NCI-H460 (cell line): ENCODE data around the gene ATXN10. TPM values are rescaled to one million over a fixed set of nuclear protein-coding genes. Genes with fewer than 3 reads are reported as not detected.

ENCODE experiments used
- DNase-seq: peaks from one replicate; pipeline ENCODE4 v3.0.0-alpha.2; 2016; ENCODE audit warnings: low read depth; ENCODE audit errors: extremely low read depth
- total RNA-seq: library from RNA; depleted of rRNA; stranded (reverse); fragments of >200 nt; shearing (Covaris generic); gene quantifications from 2 replicates; pipeline ENCODE4 v1.2.3, GENCODE V29; 2014

Gene ATXN10
- total RNA-seq, 1 experiment from 2014 or later = 42.1 TPM

DNA sequence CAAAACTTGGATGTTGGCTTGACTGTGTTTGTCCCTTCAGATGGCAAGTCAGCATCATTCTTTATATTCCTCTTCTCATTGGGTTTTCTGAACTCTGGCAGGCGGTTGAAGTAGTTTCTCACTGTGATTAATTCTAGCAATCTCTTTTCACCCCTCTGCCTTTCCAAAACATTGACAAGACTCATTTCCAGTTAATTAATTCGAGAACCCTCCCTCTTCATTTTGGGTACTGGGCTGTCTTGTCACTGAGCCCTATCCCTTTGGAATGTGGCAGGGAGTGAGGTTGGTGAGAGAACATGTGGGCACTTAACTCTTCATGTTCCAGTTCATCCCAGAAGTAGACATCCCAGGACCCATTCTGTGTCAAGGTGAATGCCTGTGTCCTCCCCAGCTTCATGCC lies 172.4 kb downstream of the ATXN10 start:
- DNase-seq = no peak

- no peak for DNase-seq
Measured at GRCh38 chr22:45845076-45845487, 173.4 kb downstream of the ATXN10 start.

GRCh38 chr22:45846952-45847351 lies 175.3 kb downstream of the ATXN10 start:
- DNase-seq = no peak

GRCh38 chr22:45848904-45849303 lies 177.3 kb downstream of the ATXN10 start:
- DNase-seq = no peak

GRCh38 chr22:45852826-45853225 lies 181.2 kb downstream of the ATXN10 start:
- DNase-seq = no peak

DNA sequence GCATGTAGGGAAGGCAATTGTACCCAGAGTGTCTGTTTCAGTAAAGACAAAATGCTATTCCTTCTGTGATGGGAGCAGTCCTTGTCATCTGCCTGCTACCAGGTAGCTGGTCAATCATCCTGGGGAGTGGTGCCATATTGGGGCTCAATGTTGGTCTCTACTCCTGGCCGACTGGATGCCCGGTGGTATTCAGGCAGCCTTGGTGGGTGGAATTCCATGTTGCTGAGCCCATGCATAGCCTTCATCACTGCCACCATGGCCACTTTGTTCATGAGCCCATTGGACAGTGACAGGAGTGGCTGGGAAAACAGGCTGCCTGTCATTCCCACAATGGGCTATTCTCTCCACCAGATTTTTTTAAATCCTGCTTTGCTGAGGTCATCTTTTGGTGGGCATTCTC lies 184.3 kb downstream of the ATXN10 start:
- no peak for DNase-seq

DNA sequence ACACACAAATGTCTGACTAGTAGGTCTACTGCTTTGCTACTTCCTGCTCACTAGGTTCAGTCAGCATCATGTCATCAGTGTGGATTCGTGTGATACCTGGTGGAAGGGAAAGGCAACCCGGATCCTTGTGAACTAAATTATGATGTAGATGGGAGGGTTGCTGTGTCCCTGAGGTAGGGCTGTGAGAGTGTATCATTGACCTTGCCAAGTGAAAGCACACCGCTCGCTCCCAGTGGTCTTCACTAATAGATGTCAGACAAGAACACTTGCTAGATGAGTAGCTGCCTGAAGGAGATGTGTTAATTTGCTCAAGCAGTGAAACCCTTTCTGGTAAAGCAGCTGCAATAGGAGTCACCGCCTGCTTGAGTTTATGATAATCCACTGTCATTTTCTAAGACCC lies 185.9 kb downstream of the ATXN10 start:
- no peak for DNase-seq

DNA sequence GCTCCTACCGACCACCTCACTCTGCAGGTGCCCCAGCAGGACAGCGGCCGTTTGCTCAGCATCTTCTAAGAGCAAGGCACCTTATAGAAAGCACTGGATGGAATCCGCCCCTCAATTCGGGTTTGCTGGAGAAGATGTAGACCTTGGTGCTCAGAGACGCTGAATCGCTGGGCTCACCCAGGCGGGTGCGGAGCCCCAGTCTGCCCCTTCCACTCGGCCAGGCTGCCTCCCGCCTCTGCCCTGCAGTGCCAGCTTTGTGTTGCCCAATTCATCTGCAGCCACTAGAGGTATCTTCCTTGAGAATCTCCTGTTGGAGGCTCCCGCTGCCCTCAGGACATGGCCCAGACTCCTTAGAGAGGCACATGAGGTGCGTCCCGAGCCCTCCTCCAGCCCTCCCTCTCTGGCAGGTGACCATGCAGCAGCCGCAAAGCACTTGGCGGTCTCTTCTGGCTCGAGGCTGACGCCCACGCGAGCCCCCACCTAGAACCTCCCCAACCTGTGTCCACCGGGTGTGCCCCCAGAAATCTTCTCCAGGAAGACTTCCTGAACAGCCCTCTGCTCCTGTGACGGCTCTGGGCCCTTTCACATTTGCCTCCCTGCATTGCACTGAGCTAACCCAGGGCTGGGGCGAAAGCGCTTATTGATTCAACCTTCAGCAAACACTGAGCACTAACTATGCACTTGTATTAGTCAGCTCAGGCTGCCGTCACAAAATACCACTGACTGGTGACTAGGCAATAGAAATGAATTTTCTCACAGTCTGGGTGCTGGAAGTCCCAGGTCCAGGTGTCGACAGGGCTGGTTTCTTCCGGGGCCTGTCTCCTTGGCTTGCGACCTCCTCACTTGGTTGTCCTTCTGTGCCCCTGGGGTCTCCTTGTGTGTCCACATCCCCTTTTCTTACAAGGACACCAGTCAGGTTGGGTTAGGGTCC lies 187.9 kb downstream of the ATXN10 start:
- no peak for DNase-seq

DNA sequence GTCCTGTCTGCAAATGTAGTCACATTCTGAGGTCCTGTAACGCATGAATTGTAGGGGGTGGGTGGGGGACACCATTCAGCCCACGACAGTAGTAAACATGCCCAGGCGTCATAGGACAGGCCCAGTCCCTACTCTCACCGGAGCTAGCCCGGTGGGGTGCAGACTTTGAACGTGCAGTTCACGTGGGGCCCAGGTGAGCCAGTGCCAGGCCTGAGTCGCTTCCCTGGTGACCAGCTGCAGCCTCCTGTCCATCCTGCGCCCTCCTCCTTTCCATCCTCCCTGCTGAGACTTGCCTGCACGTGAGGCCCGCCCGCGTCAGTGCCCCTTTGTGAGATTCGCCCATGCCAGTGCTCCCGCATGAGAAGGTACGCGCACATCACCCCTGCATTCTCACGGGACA lies 188.6 kb downstream of the ATXN10 start:
- no peak for DNase-seq

DNA sequence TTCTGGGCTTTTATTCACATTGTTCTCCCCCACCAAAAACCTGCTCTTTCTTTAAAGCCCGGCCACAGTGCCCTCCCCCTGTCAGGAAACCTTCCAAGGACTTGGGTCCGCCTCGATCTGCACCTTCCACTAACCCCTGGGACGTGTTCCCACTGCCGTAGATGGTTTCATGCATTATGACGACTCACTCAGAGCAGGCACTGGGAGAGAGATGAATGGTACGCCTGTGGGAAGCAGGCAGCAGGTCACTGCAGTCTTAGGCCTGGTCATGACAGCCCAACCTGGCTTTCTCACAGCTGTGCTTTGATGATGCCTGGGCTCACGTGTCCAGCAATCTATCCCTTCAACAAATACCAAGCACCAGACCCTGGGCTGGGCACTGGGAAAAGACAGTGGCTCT lies 189.6 kb downstream of the ATXN10 start:
- no peak for DNase-seq

DNA sequence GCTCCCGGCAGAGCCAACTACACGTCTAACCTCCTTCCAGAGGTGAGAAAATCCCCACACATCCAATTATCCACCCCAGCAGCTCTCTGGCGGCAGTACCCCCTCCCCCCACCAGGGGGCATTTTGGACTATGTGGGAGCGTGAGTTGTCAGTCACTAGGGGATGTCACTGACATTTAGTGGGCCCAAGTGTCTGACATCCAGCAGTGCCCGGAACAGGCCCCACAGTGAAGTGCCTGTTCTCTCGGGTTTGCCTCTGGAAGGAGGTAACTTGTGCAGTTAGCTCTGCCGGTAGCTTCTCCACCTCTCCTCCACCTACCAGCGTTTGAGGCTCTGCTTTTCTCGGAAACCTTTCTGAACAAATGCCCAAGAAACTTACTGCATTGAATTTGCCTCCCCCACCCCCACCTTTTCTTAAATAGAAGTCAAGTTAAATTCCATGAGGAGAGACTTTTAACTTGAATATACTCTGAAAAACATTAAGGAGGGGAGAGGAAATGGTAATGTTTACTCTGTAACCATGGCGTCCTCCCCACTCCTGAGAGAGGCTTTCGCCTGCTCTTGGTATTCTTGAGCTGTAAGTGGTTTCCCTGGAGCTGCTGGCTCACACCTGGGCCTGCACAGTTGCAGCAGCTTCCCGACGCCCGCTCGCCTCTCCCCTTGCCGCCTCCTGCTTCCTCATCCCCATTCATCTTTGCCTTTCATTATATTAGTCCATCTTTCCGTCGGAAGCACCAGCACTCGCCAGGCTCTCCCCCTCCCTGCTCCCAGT lies 192.5 kb downstream of the ATXN10 start:
- peak; percentile 41 for DNase-seq

DNA sequence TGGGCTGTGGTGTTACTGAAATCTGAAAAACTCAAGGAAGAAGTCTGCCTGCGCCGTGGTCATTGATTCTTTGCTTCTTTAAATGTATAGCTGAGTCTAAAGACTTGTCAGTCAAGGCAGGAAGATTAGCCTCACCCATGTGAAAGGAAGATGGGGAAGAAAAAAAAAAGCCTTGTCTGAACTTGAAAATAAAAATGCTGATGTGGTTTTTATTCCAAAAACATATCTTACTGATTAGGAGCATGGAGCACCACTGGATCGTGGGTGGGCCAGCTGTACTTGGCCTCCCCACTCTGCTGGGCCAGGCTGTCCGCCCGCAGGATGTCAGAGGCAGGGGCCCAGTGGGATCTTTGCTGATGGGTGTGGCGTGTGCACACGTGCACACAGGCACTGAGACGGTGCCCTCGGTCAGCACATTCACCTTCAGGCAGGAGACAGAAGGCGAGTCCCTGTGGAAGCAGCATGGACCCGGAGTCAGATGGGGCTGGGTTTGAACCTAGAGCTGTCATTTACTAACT lies 193.4 kb downstream of the ATXN10 start:
- no peak for DNase-seq

DNA sequence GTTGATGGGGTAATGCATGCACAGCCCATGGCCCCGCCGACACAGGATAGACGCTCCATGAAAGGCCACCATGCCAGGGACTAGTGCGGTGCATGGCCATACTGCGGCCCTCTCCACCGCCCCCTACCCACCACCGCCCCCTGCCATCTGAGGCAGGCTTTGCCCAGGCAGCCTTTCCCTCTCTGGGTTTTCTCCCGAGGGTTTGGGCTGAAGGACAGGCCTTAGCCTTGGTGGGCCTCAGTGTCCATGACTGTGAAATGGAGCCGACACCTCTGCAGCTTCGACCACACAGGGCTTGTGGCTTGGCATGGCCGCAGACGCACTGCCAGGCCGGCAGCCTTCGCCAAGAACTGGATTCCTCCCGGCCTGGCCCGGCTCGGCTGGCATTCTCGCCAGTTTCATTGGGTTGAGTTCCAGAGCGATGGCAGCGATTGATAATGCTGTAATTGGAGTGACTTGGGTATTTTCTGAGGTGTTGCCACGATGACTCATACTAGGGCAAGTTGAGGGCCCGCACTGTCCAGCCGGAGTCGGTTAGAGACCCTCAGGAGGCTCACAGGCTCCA lies 194.0 kb downstream of the ATXN10 start:
- DNase-seq = no peak

- no peak for DNase-seq
Measured at GRCh38 chr22:45866126-45866645, 194.6 kb downstream of the ATXN10 start.

DNA sequence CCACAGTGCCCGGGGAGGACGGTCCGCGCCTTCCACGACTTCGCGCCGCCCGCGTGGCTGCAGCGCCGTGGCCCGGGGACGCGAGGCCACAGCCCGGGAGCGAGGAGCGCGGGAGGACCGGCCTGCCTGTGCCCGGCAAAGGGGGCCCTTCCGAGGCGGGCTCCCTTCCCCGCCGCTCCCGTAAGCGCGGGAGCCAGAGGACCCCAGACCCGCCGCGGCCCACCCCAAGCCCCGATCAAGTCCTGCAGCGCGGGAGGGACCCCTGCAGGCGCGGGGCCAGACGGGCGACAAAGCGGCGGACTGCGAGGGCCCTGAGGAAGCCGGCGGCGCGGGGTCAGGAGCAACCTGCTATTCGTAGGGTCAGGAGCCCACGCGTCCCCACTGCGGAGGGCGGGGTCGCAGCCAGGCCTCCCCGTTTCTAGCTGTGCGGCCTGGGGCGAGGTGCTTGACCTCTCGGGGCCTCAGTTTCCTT lies 195.0 kb downstream of the ATXN10 start:
- no peak for DNase-seq

DNA sequence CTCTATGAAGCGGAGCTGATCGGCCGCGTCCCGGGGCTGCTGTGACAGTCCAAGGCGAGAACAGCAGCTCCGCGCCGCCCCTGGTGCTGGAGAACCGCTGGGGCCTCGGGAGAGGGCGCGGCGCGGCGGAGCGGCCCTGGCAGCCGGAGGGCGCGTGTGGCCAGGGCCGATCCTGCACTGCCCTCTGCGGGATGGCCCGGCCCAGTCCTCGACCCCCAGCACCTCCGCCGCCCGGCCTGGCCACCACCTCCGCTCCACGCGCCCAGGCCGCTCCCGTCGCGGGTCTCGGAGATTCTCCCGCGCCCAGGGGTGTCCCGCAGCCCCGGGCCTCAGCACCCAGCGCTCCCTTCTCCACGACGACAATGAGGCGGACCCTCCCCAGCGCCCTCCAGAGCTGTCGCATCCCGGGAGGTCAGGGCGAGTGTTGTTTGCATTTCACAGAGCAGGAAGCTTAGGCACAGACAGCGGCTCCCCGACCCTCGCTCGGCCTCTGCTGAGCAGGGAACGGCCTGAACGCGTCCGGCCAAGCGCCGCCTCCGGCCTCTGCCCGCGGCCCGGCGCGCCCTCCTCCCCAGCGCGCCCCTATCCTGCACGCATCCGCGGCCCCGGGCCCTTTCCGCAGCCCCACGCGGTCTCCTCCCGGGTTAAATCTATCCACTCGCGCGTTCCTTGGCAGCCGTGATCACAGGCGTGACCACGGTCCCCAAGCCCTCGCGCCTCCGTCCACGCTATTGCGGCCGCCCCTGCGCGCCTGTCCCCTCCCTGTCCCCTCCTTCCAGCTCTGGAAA lies 195.7 kb downstream of the ATXN10 start:
- no peak for DNase-seq

DNA sequence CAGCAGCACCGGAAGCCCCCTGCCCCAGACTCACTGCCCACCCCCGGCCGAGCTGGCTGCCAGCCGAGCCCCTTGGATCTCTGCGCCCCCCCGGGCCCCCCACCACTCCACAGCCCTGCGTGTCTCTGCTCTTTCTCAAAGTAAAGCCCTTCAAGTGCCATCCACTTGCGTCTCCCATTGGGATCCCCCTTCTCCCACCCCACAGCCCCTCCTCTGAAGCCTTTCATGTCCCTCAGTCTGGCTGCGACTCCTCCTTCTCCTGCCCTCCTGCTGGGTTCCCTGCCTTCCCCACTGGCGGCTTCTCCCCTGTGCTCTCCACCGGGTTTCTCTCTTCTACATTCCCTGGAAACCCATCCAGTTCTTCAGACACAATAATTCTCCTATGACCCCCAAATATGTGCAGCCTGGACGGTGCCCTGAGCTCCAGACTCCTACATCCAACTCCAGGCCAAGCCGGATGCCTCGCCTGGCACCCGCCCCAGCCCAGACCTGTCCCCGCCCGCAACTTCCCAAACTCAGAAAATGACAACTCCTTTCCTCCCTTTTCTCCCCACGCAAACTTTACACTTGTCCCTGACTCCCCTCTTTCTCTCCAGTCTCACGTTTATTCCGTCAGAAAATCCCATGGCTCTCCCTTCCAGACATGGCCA lies 196.4 kb downstream of the ATXN10 start:
- no peak for DNase-seq

GRCh38 chr22:45868571-45869339 lies 197.1 kb downstream of the ATXN10 start:
- DNase-seq = no peak

- DNase-seq = no peak
Measured at GRCh38 chr22:45869340-45869847, 197.8 kb downstream of the ATXN10 start.
